ENCODE measurements around the gene ADGRG6.

ADGRG6 gene

DNA sequence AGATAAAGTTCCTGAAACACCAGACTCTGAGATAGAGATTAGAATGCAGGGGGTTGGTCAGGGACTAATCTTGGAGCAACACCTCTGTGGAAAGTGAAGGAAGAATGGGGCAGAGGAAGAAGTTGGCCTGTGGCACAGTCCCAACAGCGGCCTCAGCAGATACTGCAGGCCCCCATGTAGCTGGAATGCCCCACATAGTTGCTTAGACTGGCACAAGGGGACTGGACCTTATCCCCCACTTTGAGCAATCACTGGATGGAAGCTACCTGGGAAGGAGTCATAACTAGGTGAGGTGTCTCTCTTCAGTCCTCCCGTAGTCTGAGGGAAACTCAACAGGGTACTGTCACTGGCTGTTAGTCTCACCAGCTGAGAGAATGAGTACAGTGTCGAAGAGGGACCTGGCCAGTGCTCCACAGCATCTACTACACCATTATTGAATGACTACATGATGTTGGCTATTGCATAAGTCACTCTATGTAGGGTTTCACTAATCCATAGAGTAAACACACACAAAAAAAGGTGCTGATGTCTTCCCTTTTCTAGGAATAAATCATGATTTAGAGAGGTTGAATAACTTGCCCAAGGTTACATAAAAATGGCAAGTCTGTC, 47.5 kb downstream of the ADGRG6 start:
- no peak for DNase-seq (ENCODE audit: low spot score)

DNA sequence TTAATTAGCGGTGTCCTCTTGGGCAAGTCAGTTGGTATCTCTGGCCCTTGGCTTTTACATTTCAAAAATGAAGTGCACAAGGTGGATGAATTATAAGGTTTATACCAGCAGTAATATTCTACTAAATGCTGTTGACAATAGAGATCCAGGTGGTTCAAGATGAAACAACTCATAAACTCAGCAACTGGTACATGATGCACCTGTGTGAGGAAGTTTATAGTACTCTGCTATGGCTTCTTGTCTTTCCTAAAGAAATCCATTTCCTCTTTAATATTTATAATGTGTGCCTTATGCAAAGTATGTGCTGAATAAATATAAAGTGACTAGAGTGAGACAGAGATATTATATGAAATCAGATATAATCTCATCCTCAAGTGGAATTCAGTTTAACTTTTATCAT, 48.5 kb downstream of the ADGRG6 start:
- no peak for DNase-seq (ENCODE audit: low spot score)

DNA sequence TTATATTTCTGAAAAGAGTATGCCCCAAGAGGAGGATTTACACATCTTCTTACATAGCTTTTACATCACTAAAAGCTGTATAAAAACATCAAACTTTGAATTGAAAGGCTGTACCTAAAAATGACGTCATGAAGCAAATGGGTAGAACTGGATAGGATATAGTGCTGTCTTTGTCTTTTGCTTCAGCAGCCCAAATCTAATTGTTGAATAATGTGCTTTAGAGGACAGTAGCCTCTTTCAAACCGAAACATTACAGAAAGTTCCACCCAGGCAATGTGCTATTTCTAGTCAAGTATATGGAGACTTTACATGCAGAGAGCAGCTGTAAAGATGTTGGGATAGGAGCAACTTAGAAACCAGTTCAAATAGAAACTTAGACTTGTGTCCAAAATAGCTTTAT, 51.9 kb downstream of the ADGRG6 start:
- DNase-seq (ENCODE audit: low spot score): no peak

DNA sequence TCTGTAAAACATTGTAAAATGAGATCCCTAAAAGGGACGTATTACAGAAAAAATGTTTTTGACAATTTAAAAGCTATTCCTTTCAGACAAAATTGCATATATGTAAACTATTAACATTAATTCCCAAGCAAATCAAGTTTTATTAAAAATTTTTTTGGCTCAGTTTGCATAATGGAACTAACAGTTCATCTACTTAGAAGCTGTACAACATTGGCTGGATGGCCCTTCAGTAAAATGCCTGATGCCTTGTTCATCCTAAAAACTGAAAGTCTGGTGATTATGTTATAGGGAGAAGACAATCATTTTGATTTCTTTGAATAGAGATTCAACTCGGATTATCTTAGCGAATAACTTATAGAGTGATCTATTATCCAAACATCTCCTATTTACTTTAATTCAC, 52.8 kb downstream of the ADGRG6 start:
- DNase-seq (ENCODE audit: low spot score): no peak

DNA sequence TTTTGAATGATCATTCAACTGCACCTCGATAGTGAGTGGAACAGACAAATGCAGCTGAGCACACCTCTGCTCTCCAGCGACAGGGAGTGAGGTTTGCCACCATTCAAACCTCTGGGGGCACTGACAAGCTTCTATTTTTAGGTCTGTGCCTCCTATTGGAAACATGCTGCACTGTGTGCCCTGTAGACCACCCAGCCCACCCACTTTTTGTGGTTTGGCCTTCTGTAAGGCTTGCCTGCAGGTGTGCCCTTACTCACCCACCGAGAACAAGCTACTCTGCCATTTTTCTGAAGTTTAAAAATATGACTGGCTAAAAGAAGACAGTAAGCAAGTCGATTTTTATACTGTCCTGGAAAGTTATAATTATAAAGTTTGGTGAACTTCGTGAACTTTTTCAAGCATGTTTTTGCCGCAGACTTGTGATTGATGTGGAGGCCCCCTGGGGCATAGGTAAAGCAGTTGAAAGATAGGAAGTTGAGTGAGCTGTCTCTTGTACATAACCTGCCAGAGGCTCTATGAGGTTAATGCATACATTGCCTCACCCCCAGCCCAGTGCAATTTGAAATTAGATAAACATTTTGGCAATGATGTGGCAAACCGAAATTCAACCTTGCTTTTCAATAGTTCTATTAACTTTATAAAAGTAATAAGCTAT, 53.8 kb downstream of the ADGRG6 start:
- no peak for DNase-seq (ENCODE audit: low spot score)

DNA sequence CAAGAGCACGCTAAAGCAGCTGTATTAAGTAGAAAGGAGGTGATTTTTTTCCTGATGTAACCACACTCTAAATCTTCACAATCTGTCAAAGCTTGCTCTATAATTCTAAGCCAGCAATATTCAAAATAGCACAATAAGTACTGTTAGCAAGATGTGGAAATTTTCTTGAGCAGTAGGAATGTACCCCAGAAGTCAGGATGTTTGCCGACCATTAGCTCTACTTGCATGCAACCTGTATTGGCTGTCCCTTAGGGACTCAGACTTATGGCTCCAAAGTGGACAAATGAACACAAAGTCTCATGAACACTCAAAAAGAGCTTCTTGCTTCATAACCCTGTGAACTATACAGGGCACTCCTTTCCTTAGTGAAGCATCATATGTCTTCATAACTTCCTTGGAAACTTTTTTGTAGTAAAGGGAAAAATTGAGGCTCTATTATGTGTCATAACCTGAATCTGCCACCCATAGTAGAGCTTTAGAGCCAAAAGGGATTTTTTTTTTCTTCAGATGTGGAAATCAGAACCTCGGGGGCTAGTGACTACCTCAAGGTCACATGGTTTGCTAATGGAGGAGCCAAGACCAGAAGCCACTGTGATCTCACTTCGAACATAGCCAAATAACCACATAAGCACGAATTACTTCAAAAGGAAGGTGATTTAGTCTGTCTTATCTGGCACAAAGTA, 54.5 kb downstream of the ADGRG6 start:
- DNase-seq (ENCODE audit: low spot score): no peak

DNA sequence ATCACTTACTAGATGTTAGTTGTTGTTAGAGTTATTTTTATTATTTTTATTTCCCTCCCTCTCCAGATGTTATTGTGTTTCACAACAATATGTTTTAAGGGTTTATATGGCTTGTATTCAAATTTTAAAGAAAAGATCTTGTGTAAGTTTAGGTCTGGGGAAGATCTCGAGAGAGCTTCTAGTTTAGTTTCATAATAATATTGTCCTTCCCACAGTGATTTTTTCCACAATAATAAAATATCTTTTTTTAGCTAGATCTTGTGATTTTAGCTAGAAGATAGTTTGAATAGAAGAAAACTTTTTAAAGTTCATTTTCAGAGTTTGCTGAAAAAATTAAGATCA, 55.0 kb downstream of the ADGRG6 start:
- no peak for DNase-seq (ENCODE audit: low spot score)

DNA sequence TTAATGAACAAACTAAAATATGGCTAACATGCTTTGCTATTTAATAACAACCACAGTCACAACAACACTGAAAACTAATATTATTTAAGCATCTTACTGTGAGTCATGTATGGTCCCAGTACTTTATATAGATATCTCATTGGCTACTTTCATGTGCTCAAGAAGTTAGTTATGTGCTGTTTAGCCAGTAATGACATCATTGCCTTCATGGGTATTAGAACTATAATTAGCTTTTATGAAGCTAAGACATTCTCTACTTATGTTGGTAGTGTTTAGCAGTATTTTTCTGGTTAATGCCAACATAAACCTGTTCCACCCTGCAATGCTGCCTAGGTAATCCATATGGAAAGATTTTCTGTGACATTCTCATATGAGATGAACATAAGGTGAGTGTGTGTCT, 56.1 kb downstream of the ADGRG6 start:
- no peak for DNase-seq (ENCODE audit: low spot score)

DNA sequence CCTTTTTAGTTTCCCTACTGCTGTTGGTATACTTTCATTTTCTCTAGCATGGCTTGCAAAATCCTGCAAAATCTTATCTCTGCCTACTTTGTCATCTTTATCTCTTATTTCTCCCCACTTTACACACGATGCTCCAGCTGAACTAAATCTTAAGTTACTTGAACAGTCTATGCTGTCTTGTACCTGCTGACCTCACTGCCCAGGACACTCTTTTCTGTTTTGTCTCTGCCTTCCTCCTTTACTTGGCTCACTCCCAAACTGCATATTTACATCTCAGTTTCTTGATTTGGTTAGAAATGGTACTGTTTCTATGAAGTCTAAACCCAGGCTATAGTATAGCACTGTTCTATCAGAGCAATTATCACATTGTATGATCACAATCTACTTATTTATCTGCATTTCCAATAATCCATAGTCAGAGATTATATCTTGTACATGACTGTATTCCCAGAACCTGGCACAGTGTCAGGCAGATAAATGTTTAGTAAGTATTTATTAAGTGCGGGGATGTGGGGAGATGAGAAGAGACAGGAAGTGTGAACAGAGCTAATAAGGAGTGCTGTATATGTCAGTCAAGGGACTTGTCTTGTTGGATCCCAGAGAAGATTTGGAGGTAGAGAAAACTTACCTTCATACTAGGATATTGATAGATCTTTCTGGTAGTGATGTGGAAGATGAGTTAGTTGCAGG, 57.6 kb downstream of the ADGRG6 start:
- no peak for DNase-seq (ENCODE audit: low spot score)

DNA sequence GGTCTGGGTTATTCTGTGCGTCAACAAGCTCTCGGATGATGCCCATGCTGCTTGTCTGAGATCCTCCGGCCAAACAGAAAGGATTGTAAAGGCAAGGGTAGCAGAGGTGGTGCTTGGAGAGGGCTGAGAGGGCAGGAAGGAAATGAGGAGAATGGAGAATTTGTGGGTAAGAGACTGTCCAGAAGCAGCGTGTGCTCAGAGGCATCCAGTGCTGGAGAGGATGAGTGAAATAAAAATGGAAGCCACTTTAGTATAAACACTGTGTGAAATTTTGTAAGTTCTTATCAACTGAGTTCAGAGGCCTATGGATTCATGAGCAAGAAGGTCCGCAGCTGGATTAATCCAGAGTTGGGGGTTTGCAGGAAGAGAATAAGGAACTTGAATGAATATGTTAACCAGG, 59.5 kb downstream of the ADGRG6 start:
- no peak for DNase-seq (ENCODE audit: low spot score)

DNA sequence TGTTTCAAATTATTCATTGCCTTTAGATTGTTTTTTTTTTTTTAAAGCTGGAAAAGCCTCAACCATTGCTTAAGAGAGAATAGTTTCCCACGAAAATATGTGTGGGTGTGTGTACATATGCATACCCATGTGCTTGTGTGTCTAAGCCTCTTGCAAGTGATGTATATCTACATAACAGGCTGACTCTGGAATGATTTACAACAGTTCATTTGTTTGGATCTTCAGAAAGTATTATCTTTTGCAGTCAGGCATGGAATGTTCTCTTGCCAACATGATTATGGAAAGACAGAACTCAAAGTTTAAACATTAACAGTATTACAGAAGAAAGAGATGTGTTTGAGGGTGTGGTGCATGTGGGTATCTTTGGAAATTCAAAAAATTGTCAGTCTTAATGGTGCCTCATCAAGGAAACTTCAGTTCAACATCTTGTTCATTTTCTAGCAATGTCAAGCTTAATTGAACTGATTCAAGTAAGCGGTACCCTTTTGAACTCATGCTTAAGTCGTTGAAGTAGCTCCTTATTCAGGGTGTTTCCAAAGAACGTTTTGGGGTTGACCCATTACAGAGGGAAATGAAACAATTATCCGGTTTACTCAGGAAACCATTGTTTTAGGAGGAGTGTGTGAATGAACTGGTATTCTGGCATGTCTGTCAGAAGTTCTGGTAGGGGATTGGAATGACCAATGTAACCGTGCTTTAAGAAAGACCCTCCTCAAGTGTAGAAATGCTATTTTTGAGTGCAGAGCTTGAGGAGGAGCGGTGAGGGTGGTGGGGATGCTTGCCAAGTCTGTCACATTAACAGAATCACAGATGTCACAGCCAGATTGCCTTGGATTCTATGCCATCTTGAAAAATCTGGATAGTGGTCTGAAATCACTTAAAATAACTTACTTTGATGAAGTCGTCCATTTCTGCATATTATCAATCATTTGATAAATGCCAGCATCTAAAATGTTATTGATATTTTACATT, 60.3 kb downstream of the ADGRG6 start:
- no peak for DNase-seq (ENCODE audit: low spot score)

DNA sequence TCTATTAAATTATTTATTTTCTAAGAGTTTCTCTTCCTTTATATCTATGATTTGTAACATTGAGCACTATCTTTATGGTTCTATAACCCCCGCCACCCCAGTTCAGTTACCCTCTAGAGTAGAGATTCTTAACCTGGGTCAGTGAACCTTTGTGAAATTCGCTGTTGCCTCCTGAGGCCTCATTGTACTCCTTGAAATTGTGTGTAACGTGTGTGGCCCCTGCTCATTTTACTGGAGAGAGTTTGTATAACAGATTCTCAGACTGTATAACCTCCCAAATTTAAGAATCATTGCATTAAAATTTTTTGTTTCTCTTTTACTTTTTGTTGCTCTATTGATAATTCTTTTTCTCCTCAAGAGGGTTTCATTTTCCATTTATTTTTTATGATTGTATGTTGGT, 65.3 kb downstream of the ADGRG6 start:
- DNase-seq (ENCODE audit: low spot score): no peak

DNA sequence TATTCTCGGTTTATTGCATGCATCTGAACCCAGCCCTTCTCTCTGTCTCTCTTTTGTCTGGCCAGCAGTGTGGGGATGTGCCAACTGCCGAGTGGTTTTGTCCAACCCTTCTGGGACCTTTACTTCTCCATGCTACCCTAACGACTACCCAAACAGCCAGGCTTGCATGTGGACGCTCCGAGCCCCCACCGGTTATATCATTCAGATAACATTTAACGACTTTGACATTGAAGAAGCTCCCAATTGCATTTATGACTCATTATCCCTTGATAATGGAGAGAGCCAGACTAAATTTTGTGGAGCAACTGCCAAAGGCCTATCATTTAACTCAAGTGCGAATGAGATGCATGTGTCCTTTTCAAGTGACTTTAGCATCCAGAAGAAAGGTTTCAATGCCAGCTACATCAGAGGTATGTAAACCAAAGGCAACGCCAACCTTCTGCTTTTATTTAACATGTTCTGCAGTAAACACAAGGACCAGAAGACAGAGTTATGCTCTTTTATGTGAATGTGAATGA, 65.8 kb downstream of the ADGRG6 start:
- DNase-seq (ENCODE audit: low spot score): no peak

DNA sequence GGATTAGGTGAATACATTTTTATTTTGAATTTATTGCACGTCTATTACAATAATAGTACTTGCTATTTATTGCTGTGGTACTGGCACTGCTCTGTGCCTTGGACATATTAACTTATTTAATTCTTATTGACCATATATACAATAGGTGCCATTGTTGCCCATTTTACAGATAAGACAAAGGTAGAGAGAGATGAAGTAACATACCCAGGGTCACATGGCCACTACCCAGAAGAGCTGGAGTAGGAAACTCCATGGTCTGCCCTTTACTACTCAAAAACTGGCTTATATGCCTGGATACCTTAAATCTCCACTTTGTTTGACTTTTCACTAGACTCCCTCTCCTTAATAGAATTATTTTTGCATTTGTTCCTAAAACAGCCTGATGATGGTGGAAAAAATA, 67.5 kb downstream of the ADGRG6 start:
- no peak for DNase-seq (ENCODE audit: low spot score)

DNA sequence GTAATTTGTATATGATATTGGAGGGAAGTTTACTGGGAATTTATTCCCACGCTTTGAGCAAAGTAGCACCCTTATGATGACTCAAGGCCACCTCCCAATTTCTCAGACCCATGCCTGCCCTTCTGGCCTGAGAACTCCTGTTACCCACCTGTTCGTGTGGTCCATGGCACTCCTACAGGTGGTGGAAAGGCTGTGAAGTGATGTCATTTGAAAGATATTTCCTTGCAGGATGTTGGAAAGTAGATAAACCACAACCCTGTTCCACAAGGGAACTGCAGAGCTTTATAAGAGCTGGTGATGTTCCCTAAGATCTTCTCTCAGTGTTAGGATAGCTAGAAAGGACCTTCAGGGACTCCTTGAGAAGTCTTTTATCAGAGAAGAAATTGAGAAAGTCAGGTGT, 70.5 kb downstream of the ADGRG6 start:
- DNase-seq (ENCODE audit: low spot score): no peak

DNA sequence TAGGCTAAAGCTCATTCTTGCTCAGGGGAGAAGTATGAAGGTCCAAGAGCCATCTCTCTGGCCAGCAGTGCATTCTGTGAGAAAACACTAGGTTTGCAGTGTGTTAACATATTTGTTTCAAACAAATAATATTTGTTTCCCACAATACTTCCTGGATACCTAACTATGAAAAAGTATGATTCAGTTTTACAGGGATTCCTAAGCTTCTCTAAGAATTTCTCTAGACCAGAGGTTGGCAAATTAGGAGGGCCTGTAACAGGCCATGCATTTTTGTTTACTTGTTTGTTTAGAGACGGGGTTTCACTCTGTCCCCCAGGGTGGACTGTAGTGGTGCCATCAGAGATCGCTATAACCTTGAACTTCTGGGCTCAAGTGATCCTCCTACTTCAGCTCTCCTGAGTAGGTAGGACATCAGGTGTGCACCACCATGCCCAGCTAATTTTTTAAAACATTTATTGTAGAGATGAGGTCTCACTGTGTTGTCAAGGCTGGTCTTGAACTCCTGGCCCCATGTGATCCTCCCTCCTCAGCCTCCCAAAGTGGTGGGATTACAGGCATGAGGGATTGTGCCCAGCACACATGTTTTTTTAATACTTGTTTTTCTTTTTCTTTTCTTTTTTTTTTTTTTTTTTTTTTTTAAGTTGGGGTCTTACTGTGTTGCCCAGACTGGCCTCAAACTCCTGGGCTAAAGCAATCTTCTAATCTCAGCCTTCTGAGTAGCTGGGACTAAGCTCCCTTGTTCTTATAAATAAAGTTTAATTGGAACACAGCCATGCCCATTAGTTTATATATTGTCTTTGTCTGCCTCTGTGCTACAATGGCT, 71.7 kb downstream of the ADGRG6 start:
- no peak for DNase-seq (ENCODE audit: low spot score)

DNA sequence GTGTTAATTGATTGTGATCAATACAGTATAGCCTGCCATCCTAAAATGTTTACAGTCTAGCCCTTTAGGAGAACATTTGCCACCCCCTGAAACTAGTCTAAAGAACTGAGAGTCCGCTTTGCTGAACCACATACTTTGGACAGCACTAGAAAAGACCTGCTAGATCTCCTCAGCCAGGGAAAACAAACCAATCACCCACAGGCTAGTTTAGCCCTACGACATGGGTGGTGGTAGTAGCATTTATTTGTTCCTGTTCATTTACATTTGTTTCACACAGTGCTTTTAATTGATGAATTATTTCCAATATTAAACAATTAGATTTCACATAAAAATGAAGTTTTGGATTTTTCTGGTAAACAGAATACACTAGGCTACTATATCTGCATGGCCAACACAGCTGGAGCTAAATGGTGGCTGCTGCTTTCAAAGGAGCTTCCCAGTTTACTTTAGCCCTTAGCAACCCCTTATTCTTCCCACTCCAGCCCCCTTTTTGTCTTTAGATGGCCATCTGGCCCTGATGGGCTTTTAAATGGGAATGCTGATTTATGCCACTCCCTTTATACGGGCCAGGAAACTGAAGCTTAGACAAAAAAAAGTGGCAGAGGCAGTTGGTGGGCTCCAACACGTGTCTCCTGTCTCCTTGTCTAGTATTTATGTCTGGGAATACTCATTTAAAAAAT, 72.4 kb downstream of the ADGRG6 start:
- DNase-seq (ENCODE audit: low spot score): no peak

DNA sequence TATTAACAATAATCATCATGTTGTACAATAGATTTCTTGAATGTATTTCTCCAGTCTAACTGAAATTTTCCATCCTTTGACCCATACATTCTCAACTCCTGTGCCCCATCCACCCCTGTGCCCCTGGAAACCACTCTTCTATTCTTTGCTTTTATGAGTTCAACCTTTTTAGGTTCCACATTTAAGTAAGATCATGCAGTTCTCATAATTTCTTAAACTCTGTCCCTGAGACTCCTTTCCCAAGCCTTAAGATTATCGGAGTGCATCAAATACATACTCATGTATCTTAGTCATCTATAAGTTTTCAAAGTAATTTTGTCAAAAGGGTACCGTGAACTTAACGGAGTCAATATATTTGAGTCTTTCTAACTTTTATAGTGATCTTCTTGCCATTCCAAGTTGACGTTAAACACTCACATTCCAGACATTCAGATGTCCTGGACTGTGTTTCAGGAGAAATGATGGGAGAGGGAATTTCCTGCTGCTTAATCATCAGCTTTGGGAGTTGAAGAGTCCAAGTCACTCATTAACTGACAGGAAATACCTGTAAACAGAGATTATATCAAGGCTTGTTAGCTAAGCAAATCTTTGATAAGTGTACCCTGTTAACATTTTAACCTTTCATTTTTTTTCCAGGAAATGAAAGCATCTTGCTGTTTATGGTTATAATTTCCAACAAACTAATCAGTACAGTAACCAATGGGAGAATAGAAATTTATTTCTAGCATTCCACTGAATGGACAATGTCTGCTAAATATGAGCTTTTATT, 73.3 kb downstream of the ADGRG6 start:
- no peak for DNase-seq (ENCODE audit: low spot score)

DNA sequence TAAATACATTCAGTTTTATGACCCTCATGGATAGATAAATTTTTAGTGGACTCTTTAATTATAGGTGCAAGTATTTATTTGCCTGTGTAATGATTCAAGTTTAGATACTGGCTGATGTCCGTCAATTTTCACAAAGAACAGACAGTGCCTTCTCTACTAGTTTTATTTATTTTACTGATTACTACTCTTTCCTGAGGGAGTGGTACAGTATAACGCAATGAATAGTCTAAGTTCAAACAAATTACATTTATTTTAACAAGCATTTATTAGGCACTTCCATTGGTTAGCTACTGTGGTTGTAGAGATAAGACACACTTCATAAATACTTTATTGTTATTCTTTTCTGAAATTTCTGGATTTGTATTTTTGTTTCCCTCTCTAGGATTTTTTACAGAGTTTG, 74.3 kb downstream of the ADGRG6 start:
- DNase-seq (ENCODE audit: low spot score): no peak

All from hematopoietic multipotent progenitor cell treated with erythropoietin and hydrocortisone succinate and interleukin-3 and kit ligand, for 15 days (in vitro differentiated cells).